Parathyroid adenoma (tissue), 2 donors: ENCODE measurements around the gene GNAZ.

Experiments
- H2AFZ ChIP-seq: fragments of 300-600 bp; sonication (generic); one replicate; pipeline ENCODE4 v1.7.0; 2017; ENCODE audit warnings: antibody characterized with exemption, mild to moderate bottlenecking
- H3K27ac ChIP-seq: fragments of 300-600 bp; sonication (generic); one replicate; pipeline ENCODE4 v1.7.0; 2017
- H3K27me3 ChIP-seq: fragments of 300-600 bp; sonication (generic); one replicate; pipeline ENCODE4 v1.7.0; 2017; ENCODE audit warnings: low read length; ENCODE audit not compliant: control insufficient read depth, insufficient read depth
- H3K36me3 ChIP-seq: fragments of 300-600 bp; sonication (generic); one replicate; pipeline ENCODE4 v1.7.0; 2017; ENCODE audit warnings: low read length; ENCODE audit not compliant: control insufficient read depth, insufficient read depth
- H3K4me1 ChIP-seq: fragments of 300-600 bp; sonication (generic); one replicate; pipeline ENCODE4 v1.7.0; 2017; ENCODE audit warnings: control low read depth
- H3K4me2 ChIP-seq: fragments of 300-600 bp; sonication (generic); one replicate; pipeline ENCODE4 v1.7.0; 2017; ENCODE audit warnings: low read length
- H3K4me3 ChIP-seq: fragments of 300-600 bp; sonication (generic); one replicate; pipeline ENCODE4 v1.7.0; 2017; ENCODE audit warnings: low read depth, low read length
- H3K79me2 ChIP-seq: fragments of 300-600 bp; sonication (generic); one replicate; pipeline ENCODE4 v1.7.0; 2017; ENCODE audit warnings: control low read depth
- H3K9ac ChIP-seq: fragments of 300-600 bp; sonication (generic); one replicate; pipeline ENCODE4 v1.7.0; 2017; ENCODE audit warnings: mild to moderate bottlenecking
- H3K9me3 ChIP-seq: fragments of 300-600 bp; sonication (generic); one replicate; pipeline ENCODE4 v1.7.0; 2017; ENCODE audit warnings: low read length; ENCODE audit not compliant: control insufficient read depth
- TF ChIP-seq, protein P1 (sequence below): fragments of 300-600 bp; sonication (generic); IDR thresholded peaks from one replicate; pipeline ENCODE4 v1.7.0; 2017; ENCODE audit warnings: antibody characterized with exemption, mild to moderate bottlenecking
- donor health status: primary hyperparathyroidism.

Gene GNAZ

DNA sequence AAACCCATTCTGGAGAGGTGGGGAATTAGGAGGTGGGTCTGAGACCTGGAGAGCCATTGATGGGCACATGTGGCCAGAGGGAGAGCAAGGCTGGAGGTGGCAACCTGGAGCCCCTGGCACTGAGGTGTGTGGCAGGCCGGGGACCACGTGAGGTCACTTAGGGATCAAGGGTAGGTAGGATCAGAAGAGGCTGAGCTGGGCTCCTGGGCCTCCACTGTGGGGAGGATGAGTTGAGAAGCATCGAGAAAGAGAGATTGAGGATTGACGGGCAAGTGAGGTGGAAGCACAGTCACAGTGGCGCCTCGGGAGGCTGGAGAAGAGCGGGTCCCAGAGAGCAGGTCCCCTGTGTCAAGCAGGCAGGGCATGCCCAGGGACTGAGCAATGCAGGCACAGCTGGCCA lies 4.1 kb downstream of the GNAZ start:
- H3K27ac ChIP-seq = no peak overlapping the region
- no peaks in the 10 kb centered on the region for H3K27me3 ChIP-seq
- H3K4me2 ChIP-seq = no peak overlapping the region
- H3K9ac ChIP-seq = no peak overlapping the region
- no peaks in the 10 kb centered on the region for H3K79me2 ChIP-seq
- no peak overlapping the region for H2AFZ ChIP-seq
- TF ChIP-seq, protein P1, sequence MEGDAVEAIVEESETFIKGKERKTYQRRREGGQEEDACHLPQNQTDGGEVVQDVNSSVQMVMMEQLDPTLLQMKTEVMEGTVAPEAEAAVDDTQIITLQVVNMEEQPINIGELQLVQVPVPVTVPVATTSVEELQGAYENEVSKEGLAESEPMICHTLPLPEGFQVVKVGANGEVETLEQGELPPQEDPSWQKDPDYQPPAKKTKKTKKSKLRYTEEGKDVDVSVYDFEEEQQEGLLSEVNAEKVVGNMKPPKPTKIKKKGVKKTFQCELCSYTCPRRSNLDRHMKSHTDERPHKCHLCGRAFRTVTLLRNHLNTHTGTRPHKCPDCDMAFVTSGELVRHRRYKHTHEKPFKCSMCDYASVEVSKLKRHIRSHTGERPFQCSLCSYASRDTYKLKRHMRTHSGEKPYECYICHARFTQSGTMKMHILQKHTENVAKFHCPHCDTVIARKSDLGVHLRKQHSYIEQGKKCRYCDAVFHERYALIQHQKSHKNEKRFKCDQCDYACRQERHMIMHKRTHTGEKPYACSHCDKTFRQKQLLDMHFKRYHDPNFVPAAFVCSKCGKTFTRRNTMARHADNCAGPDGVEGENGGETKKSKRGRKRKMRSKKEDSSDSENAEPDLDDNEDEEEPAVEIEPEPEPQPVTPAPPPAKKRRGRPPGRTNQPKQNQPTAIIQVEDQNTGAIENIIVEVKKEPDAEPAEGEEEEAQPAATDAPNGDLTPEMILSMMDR = no peak
- H3K4me3 ChIP-seq = no peak overlapping the region
- H3K4me1 ChIP-seq = peaks cover 2% of the 10 kb centered on the region
- no peaks in the 10 kb centered on the region for H3K36me3 ChIP-seq
- H3K9me3 ChIP-seq = no peaks in the 10 kb centered on the region

DNA sequence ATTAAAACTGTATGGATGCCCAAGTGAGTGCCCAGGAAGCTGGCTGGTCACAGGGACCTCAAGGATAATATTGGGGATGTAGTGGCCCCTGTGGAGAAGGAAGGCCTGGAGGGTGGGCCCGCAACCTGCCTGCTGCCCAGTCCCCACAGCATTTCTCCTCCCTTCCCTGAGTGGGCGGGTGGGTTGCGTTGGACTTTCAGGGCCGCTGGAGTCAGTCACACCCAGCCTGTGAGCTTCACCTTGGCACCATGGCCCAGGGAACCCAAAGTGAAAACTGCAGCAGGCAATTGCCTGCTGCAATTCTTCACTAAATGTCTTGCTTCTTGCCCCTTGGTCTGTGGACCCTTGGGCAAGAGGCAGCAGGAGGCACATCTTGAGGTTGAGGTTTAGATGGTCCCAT lies 4.7 kb downstream of the GNAZ start:
- Histone ChIP-seq H3K4me3 (no peak overlapping the region), H3K4me2 (no peak overlapping the region), H3K27ac (no peak overlapping the region), H2AFZ (no peak overlapping the region), H3K9ac (no peak overlapping the region), H3K36me3 (no peaks in the 10 kb centered on the region), H3K27me3 (no peaks in the 10 kb centered on the region), H3K4me1 (peaks cover 6% of the 10 kb centered on the region), H3K79me2 (no peaks in the 10 kb centered on the region), H3K9me3 (no peaks in the 10 kb centered on the region)
- TF ChIP-seq, protein P1 = no peak

DNA sequence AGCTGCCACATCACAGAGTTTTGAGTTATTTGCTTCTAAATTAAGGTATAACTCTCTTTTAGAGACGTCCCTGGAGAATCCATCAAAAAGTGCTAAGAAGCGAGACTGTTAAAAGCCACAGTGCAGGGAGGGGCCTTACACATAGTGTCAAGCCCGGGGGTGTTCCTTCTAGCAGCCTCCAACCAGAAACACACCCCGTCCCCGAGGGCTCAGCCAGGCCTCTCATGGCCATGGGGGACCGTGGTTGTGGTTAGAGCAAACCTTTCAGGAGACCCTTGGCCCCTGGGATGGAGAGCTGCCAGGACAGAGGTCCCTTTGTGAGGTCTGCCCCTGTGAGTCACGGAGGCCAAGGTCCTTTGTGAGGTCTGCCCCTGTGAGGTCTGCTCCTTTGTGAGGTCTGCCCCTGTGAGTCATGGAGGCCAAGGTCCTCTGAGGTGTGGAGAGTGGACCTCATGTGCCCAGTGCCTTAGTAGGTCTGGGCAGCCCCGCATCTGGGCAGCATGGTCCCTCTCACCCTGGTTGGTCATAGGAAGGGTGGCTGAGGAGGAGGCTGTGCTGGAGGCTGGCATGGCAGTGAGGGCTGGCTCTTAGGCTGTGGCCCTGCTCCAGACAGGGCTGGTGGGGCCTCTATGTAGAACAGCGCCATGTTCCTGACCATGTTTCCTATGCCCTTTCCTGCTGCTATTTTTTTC lies 5.4 kb downstream of the GNAZ start:
- Histone ChIP-seq H3K27ac (no peak overlapping the region), H2AFZ (no peak overlapping the region), H3K79me2 (no peaks in the 10 kb centered on the region), H3K4me1 (peaks cover 12% of the 10 kb centered on the region), H3K4me3 (no peak overlapping the region), H3K36me3 (no peaks in the 10 kb centered on the region), H3K4me2 (no peak overlapping the region), H3K9ac (no peak overlapping the region), H3K27me3 (no peaks in the 10 kb centered on the region), H3K9me3 (no peaks in the 10 kb centered on the region)
- TF ChIP-seq, protein P1 = no peak

DNA sequence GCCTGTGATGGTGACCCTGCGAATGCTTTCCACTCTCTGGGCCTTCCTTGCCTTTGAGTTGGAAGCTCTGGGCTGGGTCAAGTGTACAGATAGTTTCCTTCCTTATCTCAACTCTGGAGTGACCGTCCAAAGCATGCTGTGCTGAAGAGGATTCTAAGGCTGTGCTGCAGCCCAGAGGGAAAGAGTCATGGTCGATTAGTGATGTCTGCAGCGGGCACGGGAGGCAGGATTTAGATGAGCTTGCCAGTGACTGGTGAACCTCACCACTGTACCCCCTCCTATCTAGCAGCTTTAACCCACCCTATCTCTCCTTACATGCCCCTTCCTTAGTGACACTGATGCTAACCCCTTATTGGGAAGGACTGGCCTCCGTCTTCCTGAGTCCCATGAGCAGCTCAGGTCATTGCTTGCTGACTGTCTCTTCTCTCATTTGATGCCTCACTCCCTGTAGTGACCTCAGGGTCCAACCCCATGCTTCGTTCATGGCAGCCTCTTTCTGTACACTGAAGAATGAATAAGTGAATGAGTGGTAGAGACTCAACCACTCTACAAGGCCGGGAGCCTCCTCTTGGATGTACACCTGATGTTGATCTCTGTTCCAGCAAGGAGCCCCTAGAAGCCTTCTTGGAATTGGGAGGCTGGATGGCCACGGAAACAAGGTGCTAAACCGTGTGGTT lies 6.7 kb downstream of the GNAZ start:
- no peak overlapping the region for H3K9ac ChIP-seq

More for the DNA sequence above, 6.7 kb downstream of the GNAZ start:
- H3K79me2 ChIP-seq = no peaks in the 10 kb centered on the region
- H3K36me3 ChIP-seq = no peaks in the 10 kb centered on the region
- no peak overlapping the region for H3K4me2 ChIP-seq
- no peak overlapping the region for H2AFZ ChIP-seq
- TF ChIP-seq, protein P1 = no peak
- H3K4me3 ChIP-seq = no peak overlapping the region
- H3K4me1 ChIP-seq = peaks cover 12% of the 10 kb centered on the region
- no peak overlapping the region for H3K27ac ChIP-seq
- no peaks in the 10 kb centered on the region for H3K27me3 ChIP-seq
- H3K9me3 ChIP-seq = no peaks in the 10 kb centered on the region
